ENCODE results near the gene SRSF10.

DNA sequence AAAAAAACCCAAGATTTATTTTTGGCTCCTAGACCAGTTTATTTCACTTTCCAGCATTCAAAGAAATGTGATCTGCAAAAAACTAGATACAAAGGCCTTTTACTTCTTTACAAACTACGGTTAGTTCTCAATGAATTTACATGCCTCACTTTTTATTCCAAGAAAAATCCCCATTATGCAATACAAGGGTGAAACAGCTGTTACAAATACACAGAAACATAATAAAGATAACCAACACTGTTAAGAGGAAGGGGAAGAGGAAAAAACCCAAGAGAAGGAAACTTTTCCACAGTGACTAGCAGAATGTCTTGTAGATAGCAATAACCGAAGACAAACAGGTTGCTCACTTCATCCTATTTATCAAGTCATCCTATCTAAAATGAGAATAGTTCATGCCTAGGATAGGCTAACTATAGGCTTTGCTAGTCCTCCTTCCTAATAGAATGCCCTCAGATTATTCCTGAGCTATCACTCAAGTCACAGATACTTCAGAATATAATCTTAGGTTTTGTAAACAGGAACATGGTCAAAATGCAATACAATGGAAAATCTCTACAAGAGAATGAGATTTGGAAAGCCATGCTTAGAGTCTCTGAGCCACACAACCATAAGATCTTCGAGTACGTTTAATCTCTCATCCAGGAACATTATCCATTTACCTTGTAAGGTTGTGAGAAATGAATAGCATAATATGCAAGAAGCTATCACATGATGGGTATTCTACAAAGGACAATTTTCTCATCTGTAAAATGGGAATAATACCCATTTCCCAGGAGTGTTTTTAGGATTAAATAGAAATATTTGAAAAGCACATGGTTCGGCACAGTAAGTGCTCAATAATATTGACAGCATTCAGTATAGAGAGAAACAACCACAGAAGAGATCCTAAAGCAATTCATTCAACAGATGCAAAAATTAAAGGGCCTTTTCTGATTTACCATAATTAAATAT is 15.1 kb downstream of the SRSF10 start:
- TF ChIP-seq CTCF (IDR thresholded peaks at IDR 0.05) (no peak), EP300 (IDR thresholded peaks at IDR 0.05) (no peak), POLR2A (IDR thresholded peaks at IDR 0.05; ENCODE audit: low read depth) (no peak)

Data from esophagus muscularis mucosa (tissue), 4 donors.